Colonic mucosa (tissue), 4 donors: ENCODE data around the gene JAZF1. TPM values are rescaled to one million over a fixed set of nuclear protein-coding genes. Genes with fewer than 3 reads are reported as not detected.

Experiments used
- DNase-seq: peaks from one replicate; pipeline ENCODE4 v3.0.0-alpha.2; 2020
- H3K27ac ChIP-seq: fragments of 200-600 bp; one replicate; pipeline ENCODE4 v1.8.0; 2021
- H3K27me3 ChIP-seq: fragments of 200-600 bp; one replicate; pipeline ENCODE4 v1.8.0; 2021
- H3K36me3 ChIP-seq: fragments of 200-600 bp; one replicate; pipeline ENCODE4 v1.8.0; 2021
- H3K4me1 ChIP-seq: fragments of 200-600 bp; one replicate; pipeline ENCODE4 v1.8.0; 2021; ENCODE audit warnings: mild to moderate bottlenecking
- H3K4me3 ChIP-seq: fragments of 200-600 bp; one replicate; pipeline ENCODE4 v1.8.0; 2021
- H3K9ac ChIP-seq, 2 donors: one replicate each; pipeline ENCODE4 v1.7.0; 2013; ENCODE audit warnings: control low read depth in 2 of 2, low read depth in 2 of 2, low read length in 2 of 2
- H3K9me3 ChIP-seq: fragments of 200-600 bp; one replicate; pipeline ENCODE4 v1.8.0; 2021
- CTCF ChIP-seq: fragments of 200-600 bp; IDR thresholded peaks from one replicate; pipeline ENCODE4 v1.8.0; 2022; ENCODE audit warnings: antibody characterized with exemption, mild to moderate bottlenecking
- intact Hi-C: fragments of 100-400 bp; cut with DNase I; formaldehyde crosslinking; loops from one replicate; pipeline ENCODE4 v1.14.1; 2022
- total RNA-seq, 2 donors: library from RNA; stranded (reverse); fragmentation: NEBNext Ultra II Directional in 1 of 2; extraction: Animal tissue kit (Norgen Biotek cat#: 25700) in 1 of 2; gene quantifications; one replicate each; pipeline ENCODE4 v1.2.1, GENCODE V29; 2021
- donor health status: healthy.
- donor health status: DM: no; HTN: no; CAD: no.
- donor health status: DM: no; HTN: no; CAD: no.

JAZF1 gene
- total RNA-seq, 2 donors from 2014 or later = 1.8 to 10.1 TPM

- intact Hi-C loops = no loop called here
- Histone ChIP-seq H3K36me3 (no peaks in the 10 kb centered on the region), H3K4me3 (no peak overlapping the region), H3K27ac (no peak overlapping the region), H3K4me1 (no peaks in the 10 kb centered on the region), H3K9me3 (no peaks in the 10 kb centered on the region), H3K9ac (no peak overlapping the region), H3K27me3 (no peaks in the 10 kb centered on the region)
- DNase-seq = no peak
- TF ChIP-seq CTCF = no peak
Observed at GRCh38 chr7:27961255-27961654, 219.3 kb downstream of the JAZF1 start.

GRCh38 chr7:27960415-27960814 is 220.2 kb downstream of the JAZF1 start:
- intact Hi-C loops = no loop called here
- TF ChIP-seq CTCF = no peak
- no peaks in the 10 kb centered on the region for H3K9me3 ChIP-seq
- H3K27ac ChIP-seq = no peak overlapping the region
- H3K4me1 ChIP-seq = no peaks in the 10 kb centered on the region
- no peak overlapping the region for H3K9ac ChIP-seq
- H3K27me3 ChIP-seq = no peaks in the 10 kb centered on the region
- H3K4me3 ChIP-seq = no peak overlapping the region
- no peak for DNase-seq
- H3K36me3 ChIP-seq = no peaks in the 10 kb centered on the region

- no peak for DNase-seq
- intact Hi-C loops = no loop called here
- H3K27me3 ChIP-seq = no peaks in the 10 kb centered on the region
- no peaks in the 10 kb centered on the region for H3K4me1 ChIP-seq
- no peak overlapping the region for H3K9ac ChIP-seq
- no peak overlapping the region for H3K27ac ChIP-seq
- TF ChIP-seq CTCF = no peak
- no peaks in the 10 kb centered on the region for H3K36me3 ChIP-seq
- H3K4me3 ChIP-seq = no peak overlapping the region
- H3K9me3 ChIP-seq = no peaks in the 10 kb centered on the region
Observed at GRCh38 chr7:27958933-27959548, 221.6 kb downstream of the JAZF1 start.

- no peak overlapping the region for H3K27ac ChIP-seq
- intact Hi-C loops = no loop called here
- no peaks in the 10 kb centered on the region for H3K4me1 ChIP-seq
- H3K9me3 ChIP-seq = no peaks in the 10 kb centered on the region
- no peak for TF ChIP-seq CTCF
- DNase-seq = no peak
- no peaks in the 10 kb centered on the region for H3K36me3 ChIP-seq
- H3K4me3 ChIP-seq = no peak overlapping the region
- no peak overlapping the region for H3K9ac ChIP-seq
- H3K27me3 ChIP-seq = no peaks in the 10 kb centered on the region
Observed at GRCh38 chr7:27955596-27955995, 225.0 kb downstream of the JAZF1 start.

GRCh38 chr7:27955011-27955410 is 225.6 kb downstream of the JAZF1 start:
- H3K36me3 ChIP-seq = no peaks in the 10 kb centered on the region
- H3K9me3 ChIP-seq = no peaks in the 10 kb centered on the region
- no peaks in the 10 kb centered on the region for H3K27me3 ChIP-seq
- DNase-seq = no peak
- no peak overlapping the region for H3K27ac ChIP-seq
- intact Hi-C loops = no loop called here
- no peak overlapping the region for H3K4me3 ChIP-seq
- TF ChIP-seq CTCF = no peak
- H3K4me1 ChIP-seq = no peaks in the 10 kb centered on the region
- H3K9ac ChIP-seq = no peak overlapping the region
